Effector CD4-positive, alpha-beta T cell (primary cell): Measurements from ENCODE around the gene TMEM201.
A peak's percentile ranks its signal among the peaks of the same experiment; 100 is the strongest.
"Not testable (repeated sequence)": the region's sequence is repeated elsewhere in the genome, so short reads cannot be mapped to it uniquely, and the experiment has no call there.

Experiments
- DNase-seq: peaks from one replicate; pipeline ENCODE4 v3.0.0-alpha.2; 2020
- total RNA-seq: gene quantifications from one replicate; lab custom pipeline; 2026; lab: John Stamatoyannopoulos, UW

TMEM201 gene
- 22.0 reads per million, percentile 49 among the genes with 10 or more reads in this experiment for total RNA-seq

- DNase-seq, result peak; percentile 90
These were observed at the start of gene TMEM201 for GRCh38 chr1:9588551-9589143. Gene TMEM201, plus strand, starts transcription at chr1:9588911. Its CDS starts 20 bp downstream, at chr1:9588931.

- DNase-seq, result peak; percentile 94
These were observed 49.4 kb upstream of the TMEM201 start, which contains the start of gene SLC25A33 for GRCh38 chr1:9539165-9539828. Gene SLC25A33, plus strand, starts transcription at chr1:9539465. Its CDS starts 227 bp downstream, at chr1:9539692.

- DNase-seq, result peak; percentile 25
These were observed 48.7 kb upstream of the TMEM201 start for GRCh38 chr1:9539829-9540550.

- DNase-seq, result no peak
These were observed 46.3 kb upstream of the TMEM201 start for GRCh38 chr1:9542430-9542829.

GRCh38 chr1:9544926-9545325, 43.8 kb upstream of the TMEM201 start:
- DNase-seq, result no peak

GRCh38 chr1:9549955-9550546, 38.7 kb upstream of the TMEM201 start:
- no peak for DNase-seq

GRCh38 chr1:9551984-9552383, 36.7 kb upstream of the TMEM201 start:
- DNase-seq, result no peak

- DNase-seq, result no peak
These were observed 35.0 kb upstream of the TMEM201 start for GRCh38 chr1:9553736-9554144.

- DNase-seq, result no peak
These were observed 32.8 kb upstream of the TMEM201 start for GRCh38 chr1:9555942-9556341.

GRCh38 chr1:9557624-9558023, 31.1 kb upstream of the TMEM201 start:
- no peak for DNase-seq

GRCh38 chr1:9558271-9558945, 30.3 kb upstream of the TMEM201 start:
- no peak for DNase-seq

GRCh38 chr1:9558946-9559545, 29.7 kb upstream of the TMEM201 start:
- DNase-seq, result no peak

- no peak for DNase-seq
These were observed 29.0 kb upstream of the TMEM201 start for GRCh38 chr1:9559673-9560072.

GRCh38 chr1:9560090-9560489, 28.6 kb upstream of the TMEM201 start:
- DNase-seq, result not testable (repeated sequence)

GRCh38 chr1:9561429-9561828, 27.3 kb upstream of the TMEM201 start:
- no peak for DNase-seq

- no peak for DNase-seq
These were observed 19.4 kb upstream of the TMEM201 start for GRCh38 chr1:9569267-9569666.

- not testable (repeated sequence) for DNase-seq
These were observed 17.7 kb upstream of the TMEM201 start for GRCh38 chr1:9570886-9571529.

GRCh38 chr1:9573723-9574122, 15.0 kb upstream of the TMEM201 start:
- DNase-seq, result no peak

- DNase-seq, result no peak
These were observed 13.2 kb upstream of the TMEM201 start for GRCh38 chr1:9575486-9575885.

GRCh38 chr1:9576903-9577302, 11.8 kb upstream of the TMEM201 start:
- no peak for DNase-seq

GRCh38 chr1:9577423-9577822, 11.3 kb upstream of the TMEM201 start:
- no peak for DNase-seq

- no peak for DNase-seq
These were observed 7.8 kb upstream of the TMEM201 start for GRCh38 chr1:9580942-9581341.
